Activated CD8-positive, alpha-beta memory T cell treated with anti-CD3 and anti-CD28 coated beads for 1 hour (primary cell): ENCODE measurements around the gene SLC39A1.

ENCODE experiments used
- DNase-seq, 2 donors: peaks; one replicate each; pipeline ENCODE4 v3.0.0-alpha.2; 2020; ENCODE audit warnings: low read depth in 1 of 2; ENCODE audit errors: extremely low read depth in 1 of 2

Gene SLC39A1

GRCh38 chr1:153977250-153978240 lies 14.2 kb upstream of the SLC39A1 start, which contains the start of gene JTB:
Gene JTB, minus strand, starts transcription at chr1:153977674. Its CDS starts 422 bp downstream, at chr1:153977252.
- peak; percentile 59 to 73 for DNase-seq

GRCh38 chr1:153976819-153977249 lies 13.5 kb upstream of the SLC39A1 start:
- no peak for DNase-seq

GRCh38 chr1:153973525-153973924 lies 10.2 kb upstream of the SLC39A1 start:
- DNase-seq, result no peak

- no peak for DNase-seq
Observed at GRCh38 chr1:153973071-153973470, 9.7 kb upstream of the SLC39A1 start.

GRCh38 chr1:153970346-153970745 lies 7.0 kb upstream of the SLC39A1 start:
- no peak for DNase-seq

GRCh38 chr1:153968972-153969371 lies 5.6 kb upstream of the SLC39A1 start:
- no peak for DNase-seq

- DNase-seq, result no peak
Observed at GRCh38 chr1:153968408-153968807, 5.1 kb upstream of the SLC39A1 start.

GRCh38 chr1:153968000-153968363 lies 4.6 kb upstream of the SLC39A1 start:
- DNase-seq, result no peak

- DNase-seq, result peak; percentile 64 to 68
Observed at GRCh38 chr1:153967107-153967999, 4.0 kb upstream of the SLC39A1 start, which contains the start of gene CREB3L4. Gene CREB3L4, plus strand, starts transcription at chr1:153967902. Its CDS starts 624 bp downstream, at chr1:153968526.

- DNase-seq, result no peak
Observed at GRCh38 chr1:153963850-153964331, 554 bp upstream of the SLC39A1 start.

GRCh38 chr1:153962088-153963029 lies 978 bp downstream of the SLC39A1 start:
- DNase-seq, result no peak

GRCh38 chr1:153961421-153961820 lies 1.9 kb downstream of the SLC39A1 start:
- no peak for DNase-seq

- no peak for DNase-seq
Observed at GRCh38 chr1:153960206-153960605, 3.1 kb downstream of the SLC39A1 start.

- DNase-seq, result no peak
Observed at GRCh38 chr1:153959454-153959853, 3.9 kb downstream of the SLC39A1 start.

GRCh38 chr1:153958961-153959260 lies 4.4 kb downstream of the SLC39A1 start:
- no peak for DNase-seq

- peak; percentile 90 to 96 for DNase-seq
Observed at GRCh38 chr1:153958111-153958960, 5.0 kb downstream of the SLC39A1 start, which contains the start of gene CRTC2. Gene CRTC2, minus strand, starts transcription at chr1:153958612. Its CDS starts 115 bp downstream, at chr1:153958497.

GRCh38 chr1:153957744-153958110 lies 5.6 kb downstream of the SLC39A1 start:
- DNase-seq, result no peak

- DNase-seq, result no peak
Observed at GRCh38 chr1:153956997-153957715, 6.2 kb downstream of the SLC39A1 start.

GRCh38 chr1:153954826-153955225 lies 8.5 kb downstream of the SLC39A1 start:
- no peak for DNase-seq
